HL-60 (cell line): ENCODE results near the gene FEM1A.

ENCODE experiments used
- microRNA-seq: library from miRNA; unstranded; fragments of <30 nt; microRNA quantifications from one replicate; pipeline ENCODE4, GENCODE V29; 2018

The FEM1A gene

Small RNAs within 50 kb of the gene (microRNA-seq; reads per million reads assigned to microRNA genes)
- gene MIR7-3, result 2.7 reads per million
